GM19238 (cell line): ENCODE measurements around the gene GPR68.
"Not testable (repeated sequence)": the region's sequence is repeated elsewhere in the genome, so short reads cannot be mapped to it uniquely, and the experiment has no call there.

Experiments used
- DNase-seq: peaks from one replicate; pipeline ENCODE4 v3.0.0; 2011; ENCODE audit warnings: low spot score; ENCODE audit not compliant: insufficient read length

The GPR68 gene

DNA sequence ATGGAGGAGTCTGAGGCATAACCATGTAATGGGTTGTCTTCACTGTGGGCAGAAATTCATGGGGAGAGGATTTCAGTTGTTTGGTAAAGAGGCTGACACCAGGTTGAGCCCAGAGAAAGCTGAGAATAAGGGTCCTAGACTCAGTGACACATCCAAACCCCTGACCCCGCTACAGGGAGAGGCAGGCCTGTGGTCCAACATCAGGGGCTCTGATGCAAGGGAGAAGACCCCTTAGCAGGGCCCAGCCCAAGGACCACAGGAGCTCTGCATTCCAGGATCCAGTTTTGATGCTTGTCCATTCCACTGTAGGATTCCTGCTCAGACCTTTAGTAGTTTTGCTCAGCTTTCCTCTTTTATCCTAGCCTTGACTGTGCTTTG lies 15.5 kb downstream of the GPR68 start:
- DNase-seq = no peak

DNA sequence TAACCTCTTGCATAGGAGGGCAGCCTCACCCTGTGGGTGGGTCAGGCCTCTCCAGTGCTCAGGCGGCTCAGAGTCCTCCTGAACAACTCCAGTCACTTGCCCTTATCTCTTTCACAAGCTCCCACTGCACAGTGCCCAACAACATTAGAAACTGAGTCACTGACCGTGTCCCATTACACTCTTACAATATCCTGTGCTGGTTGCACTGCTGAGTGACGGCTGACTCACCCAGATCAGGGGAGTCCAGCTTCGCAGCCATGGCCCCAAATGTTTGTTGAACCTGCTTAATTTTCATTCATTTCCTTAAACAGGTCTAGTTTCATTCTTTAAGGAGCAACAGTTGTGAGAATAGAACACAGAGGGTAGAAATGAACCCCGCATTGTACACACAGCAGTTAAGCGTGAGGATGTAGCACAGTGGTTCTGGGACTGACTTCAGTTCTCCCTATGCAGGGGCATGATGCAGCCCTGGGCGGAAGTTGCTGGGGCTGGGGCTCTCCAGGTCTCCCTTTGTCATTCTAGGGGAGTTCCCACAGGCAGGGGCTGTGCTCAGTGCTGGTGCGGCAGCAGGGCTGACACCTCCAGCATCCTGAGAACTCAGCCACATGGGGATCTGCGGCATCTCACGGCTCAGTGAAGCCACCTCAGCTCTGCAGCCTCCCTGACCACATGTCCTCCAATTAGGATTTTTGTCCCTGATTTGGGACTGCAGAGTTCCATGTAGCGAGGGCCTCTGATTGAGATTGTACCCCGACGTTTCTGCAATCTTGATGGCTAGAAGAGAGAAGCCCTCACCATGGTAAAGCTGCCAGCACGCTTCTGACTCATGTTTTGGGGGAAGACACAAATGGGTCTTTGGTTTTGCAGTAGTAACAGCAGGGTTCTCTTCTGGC lies 16.1 kb downstream of the GPR68 start:
- DNase-seq = peak; percentile 74

GRCh38 chr14:91227183-91227628 lies 17.3 kb downstream of the GPR68 start:
- DNase-seq = no peak

- not testable (repeated sequence) for DNase-seq
Observed at GRCh38 chr14:91226360-91226759, 18.1 kb downstream of the GPR68 start.

- no peak for DNase-seq
Observed at GRCh38 chr14:91225025-91225424, 19.5 kb downstream of the GPR68 start.

GRCh38 chr14:91223028-91223783 lies 21.3 kb downstream of the GPR68 start:
- DNase-seq = no peak

- DNase-seq = no peak
Observed at GRCh38 chr14:91221270-91221669, 23.2 kb downstream of the GPR68 start.

DNA sequence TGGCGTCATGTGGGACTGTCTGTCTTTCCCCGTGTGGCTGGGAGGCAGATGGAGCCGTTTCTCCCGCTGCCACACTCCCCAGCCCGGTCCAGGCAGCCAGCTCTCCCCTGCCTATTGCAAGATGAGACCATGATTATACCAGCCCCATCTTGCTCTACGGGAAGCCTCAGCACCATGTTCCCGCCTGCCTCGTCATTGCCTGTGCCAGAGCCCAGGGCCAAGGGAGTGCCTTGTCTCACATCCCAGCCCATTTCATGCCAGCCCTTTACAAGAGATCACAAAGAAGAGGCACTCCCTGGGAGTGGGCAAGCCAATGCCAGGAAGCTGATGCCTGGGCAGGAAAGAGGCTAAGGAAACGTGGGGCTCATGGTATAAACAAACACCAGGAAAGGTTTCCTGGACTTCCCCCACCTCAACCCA lies 23.9 kb downstream of the GPR68 start:
- no peak for DNase-seq

GRCh38 chr14:91219517-91220389 lies 24.8 kb downstream of the GPR68 start:
- DNase-seq = no peak

GRCh38 chr14:91218014-91218413 lies 26.5 kb downstream of the GPR68 start:
- DNase-seq = no peak

DNA sequence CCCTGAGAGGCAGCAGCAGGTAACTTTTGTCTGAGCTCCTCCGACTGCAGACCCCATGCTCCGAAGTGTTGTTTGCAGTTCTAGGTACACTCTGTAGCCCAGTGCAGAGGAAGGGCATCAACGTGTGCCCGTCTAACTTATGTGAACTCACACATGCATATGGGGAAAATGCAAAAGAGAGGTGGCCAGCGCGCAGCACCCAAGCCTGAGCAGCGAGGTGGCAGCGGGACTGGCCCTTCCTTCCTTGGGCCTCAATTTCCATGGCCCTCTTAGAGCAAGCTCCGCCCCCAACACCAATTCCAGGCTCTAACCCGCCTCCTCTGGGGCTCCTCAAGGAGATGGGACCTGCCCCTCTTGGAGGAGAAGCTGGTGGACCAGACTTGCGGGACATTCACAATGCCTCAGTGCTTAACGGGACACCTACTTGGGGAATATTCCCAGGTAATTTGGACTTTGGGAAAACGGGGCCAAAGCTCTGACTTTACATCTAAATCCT lies 27.7 kb downstream of the GPR68 start:
- no peak for DNase-seq

DNA sequence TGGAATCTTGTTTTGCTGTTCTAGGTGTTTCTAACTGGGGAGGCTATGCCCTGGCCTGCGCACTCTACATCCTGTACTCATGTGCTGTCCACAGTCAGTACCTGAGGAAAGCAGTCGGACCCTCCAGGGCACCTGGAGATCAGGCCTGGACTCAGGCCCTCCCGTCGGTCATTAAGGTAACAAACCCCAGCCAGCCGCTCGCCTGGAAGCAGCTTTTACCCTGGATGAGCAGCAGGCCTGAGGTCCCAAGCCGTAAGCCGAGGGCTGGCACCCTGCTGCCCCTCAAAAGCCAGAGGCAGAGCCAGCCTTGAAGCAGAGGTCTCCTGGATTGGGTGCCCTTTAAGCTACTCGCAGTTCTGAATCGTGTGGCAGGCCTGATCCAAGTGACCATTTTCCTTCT lies 29.1 kb downstream of the GPR68 start:
- DNase-seq = no peak

- DNase-seq = no peak
Observed at GRCh38 chr14:91214306-91214705, 30.2 kb downstream of the GPR68 start.

DNA sequence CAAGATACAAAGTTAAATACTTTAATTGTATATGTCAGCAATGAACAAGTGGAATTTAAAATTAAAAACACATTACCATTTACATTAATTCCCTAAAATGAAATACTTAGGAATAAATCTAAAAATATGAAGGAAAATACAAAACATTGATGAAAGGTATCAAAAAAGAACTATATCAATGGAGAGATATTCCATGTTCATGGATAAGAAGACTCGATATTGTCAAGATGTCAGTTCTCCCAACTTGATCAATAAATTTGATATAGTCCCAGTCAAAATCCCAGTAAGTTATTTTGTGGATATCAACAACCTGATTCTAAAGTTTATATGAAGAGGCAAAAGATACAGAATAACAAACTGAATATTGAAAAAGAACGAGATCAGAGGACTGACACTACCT lies 33.5 kb downstream of the GPR68 start:
- DNase-seq = no peak

GRCh38 chr14:91207008-91207407 lies 37.5 kb downstream of the GPR68 start:
- DNase-seq = no peak

DNA sequence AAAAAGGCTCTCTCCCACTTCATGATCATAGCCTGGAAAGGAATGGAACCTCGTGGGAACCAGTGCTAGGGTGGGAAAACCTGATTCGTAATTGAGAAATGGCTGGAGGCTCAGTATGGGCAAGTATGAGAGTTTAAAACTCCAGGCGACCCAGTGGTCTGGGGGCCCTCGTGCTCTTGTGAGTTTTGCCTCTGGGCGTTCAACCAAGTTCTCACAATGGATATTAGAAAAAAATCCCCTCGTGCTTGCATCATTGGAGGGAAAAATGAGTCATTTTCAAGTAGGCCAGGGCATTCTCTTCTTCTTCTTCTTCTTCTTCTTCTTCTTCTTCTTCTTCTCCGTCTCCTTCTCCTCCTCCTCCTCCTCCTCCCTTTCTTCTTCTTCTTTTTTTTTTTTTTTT lies 39.0 kb downstream of the GPR68 start:
- DNase-seq = no peak

DNA sequence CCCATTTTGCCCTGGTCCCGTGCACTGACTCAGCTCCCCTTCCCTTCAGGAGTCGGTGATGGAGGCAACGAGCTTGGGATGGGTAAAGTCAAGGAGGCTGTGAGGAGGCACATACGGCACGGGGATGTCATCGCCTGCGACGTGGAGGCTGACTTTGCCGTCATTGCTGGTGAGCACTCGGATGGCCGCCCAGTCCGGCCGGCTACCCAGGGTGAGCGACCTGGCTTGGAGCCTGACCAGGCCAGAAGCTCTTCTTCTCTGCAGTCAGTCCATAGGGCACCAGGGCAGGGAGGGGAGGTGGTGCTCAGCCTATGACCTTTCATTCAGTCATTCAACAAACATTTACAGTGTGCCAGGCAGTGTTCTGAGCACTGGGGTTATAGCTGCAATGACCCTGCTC lies 39.8 kb downstream of the GPR68 start:
- DNase-seq = no peak

DNA sequence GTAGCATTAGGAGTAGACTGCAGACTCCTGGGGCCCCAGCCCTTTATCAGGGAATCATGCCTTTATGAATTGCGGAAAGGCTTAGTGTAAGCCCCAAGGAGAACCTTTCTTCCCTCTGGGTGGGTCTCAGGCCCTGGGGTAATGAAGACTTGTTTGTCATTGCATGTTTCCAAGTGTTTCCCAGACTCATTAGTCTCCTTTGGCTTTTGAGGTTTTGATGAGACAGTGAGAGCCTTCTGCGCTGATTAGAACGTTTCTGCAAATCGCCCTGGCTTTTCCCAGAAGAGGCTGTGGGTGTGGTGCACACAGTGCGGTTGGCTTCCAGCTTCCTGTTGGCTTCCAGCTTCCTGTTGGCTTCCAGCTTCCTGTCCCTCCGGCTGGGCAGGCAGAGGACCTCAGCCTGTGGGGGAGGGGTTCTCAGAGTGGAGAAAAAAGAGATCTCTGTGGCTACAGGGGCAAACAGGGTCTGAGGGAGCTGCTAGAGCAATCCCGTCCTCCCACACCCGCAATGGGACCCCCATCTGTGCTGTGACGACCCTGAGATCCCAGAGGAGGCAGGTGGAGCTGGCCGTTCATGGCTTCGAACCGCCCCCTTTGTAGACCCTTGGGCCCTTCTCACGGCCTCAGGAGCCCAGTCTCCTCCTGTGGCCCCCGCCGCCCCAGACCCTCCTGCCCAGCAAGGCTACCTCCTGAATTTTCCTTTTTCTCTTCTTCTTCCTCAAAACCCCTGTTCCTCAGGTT lies 42.1 kb downstream of the GPR68 start:
- no peak for DNase-seq

GRCh38 chr14:91200802-91201201 lies 43.7 kb downstream of the GPR68 start:
- DNase-seq = not testable (repeated sequence)

GRCh38 chr14:91197631-91198030 lies 46.9 kb downstream of the GPR68 start:
- no peak for DNase-seq

DNA sequence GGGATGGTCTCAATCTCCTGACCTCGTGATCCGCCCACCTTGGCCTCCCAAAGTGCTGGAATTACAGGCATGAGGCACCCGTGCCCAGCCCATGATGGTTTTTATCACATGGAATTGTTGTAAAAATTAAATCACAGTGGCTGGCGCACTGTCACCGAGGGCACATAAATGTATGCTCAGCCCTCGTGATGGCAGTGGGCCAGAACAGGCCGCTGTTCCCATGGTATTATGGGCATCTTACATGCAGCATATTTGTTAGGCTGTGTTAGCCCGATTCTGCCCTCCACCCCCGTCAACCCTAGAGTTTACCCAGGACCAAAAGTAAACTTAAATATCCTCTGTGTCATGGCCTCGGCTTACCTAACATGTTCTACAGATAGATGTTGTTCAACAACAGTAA lies 48.6 kb downstream of the GPR68 start:
- DNase-seq = no peak
